GM21447 (cell line): Measurements from ENCODE around the gene PITPNB.

ENCODE experiments used
- ATAC-seq: cut with Tn5 transposase; IDR thresholded peaks from one replicate; pipeline ENCODE4 v1.9.1; 2021; ENCODE audit not compliant: unreplicated experiment

The PITPNB gene

GRCh38 chr22:27804470-27805297 is 114.4 kb downstream of the PITPNB start:
- ATAC-seq, result no peak

GRCh38 chr22:27803841-27804415 is 115.1 kb downstream of the PITPNB start:
- ATAC-seq, result no peak

GRCh38 chr22:27802346-27803073 is 116.5 kb downstream of the PITPNB start:
- no peak for ATAC-seq
